ENCODE results near the gene ANXA8L1. TPM values are rescaled to one million over a fixed set of nuclear protein-coding genes. Genes with fewer than 3 reads are reported as not detected.

Gene ANXA8L1
- total and polyA plus RNA-seq, 9 of the 15 experiments (the other 6 are each of a cell fraction or from before 2014, with no cell fraction given) = not detected

- TF ChIP-seq PATZ1 (CRISPR knock-in tag; IDR thresholded peaks at IDR 0.05; ENCODE audit: borderline replicate concordance) (no peak), ZC3H11A (IDR thresholded peaks at IDR 0.05; ENCODE audit: low read depth, low read length) (no peak), MAFG (tag; conservative IDR thresholded peaks at IDR 0.05) (no peak)
Observed at GRCh38 chr10:46326066-46326465, 49.5 kb upstream of the ANXA8L1 start (continued).

GRCh38 chr10:46326971-46327370, 48.6 kb upstream of the ANXA8L1 start:
- peaks cover 1 to 53% of the 10 kb centered on the region in 2 experiments; a peak in 3 of 5 replicates for H3K27me3 ChIP-seq (ENCODE audit: control insufficient read depth in 2 of 2, insufficient read depth in 2 of 2, low read length in 2 of 2)
- no peaks in the 10 kb centered on the region for H3K79me2 ChIP-seq (ENCODE audit: control insufficient read depth, insufficient read depth, low read length)
- no peak for FAIRE-seq
- no peak overlapping the region for H3K4me3 ChIP-seq
- H3K36me3 ChIP-seq (ENCODE audit: control insufficient read depth, insufficient read depth, low read length) = no peaks in the 10 kb centered on the region
- 0 out of 4 replicates have a peak overlapping the region, but pooled peaks of 1 of the 2 experiments have one; percentile 7 for H3K9ac ChIP-seq (ENCODE audit: insufficient read depth in 1 of 2, low read depth in 2 of 2, low read length in 2 of 2)
- ChIA-PET CTCF (ENCODE audit: low intra/inter-chr PET ratio) (no interaction called here), POLR2A (interaction anchor here (0.9 kb wide), 1 partner anchor 18 kb away, joined by 3 read pairs; no protein-coding TSS in a partner anchor)
- H4K20me1 ChIP-seq (replicated peaks; ENCODE audit: control insufficient read depth, insufficient read depth, low read length) = peaks cover 10% of the 10 kb centered on the region
- no peak for DNase-seq (ENCODE audit: extremely low read depth in 1 of 4, low spot score in 3 of 4)
- H3K27ac ChIP-seq (ENCODE audit: extremely low read depth, low read depth, low read length) = no peak overlapping the region
- H3K9me1 ChIP-seq (ENCODE audit: control insufficient read depth, insufficient read depth, low read length) = no peaks in the 10 kb centered on the region
- H3K9me3 ChIP-seq (replicated peaks; ENCODE audit: control insufficient read depth, insufficient read depth, low read depth, low read length) = no peaks in the 10 kb centered on the region
- BruUV-seq (replicated peaks) = no TSS peak
- 0% methylated on average over 4 of the region's 4 CpGs for WGBS (ENCODE audit: insufficient coverage, low coverage, missing lambda C conversion rate)
- no peak overlapping the region for H2AFZ ChIP-seq (ENCODE audit: low read depth, low read length)
- intact Hi-C loops (cut with micrococcal nuclease) = loop anchor here (5.0 kb wide), 1 partner anchor 100 kb away; no protein-coding TSS in a partner anchor
- no peak overlapping the region for H3K4me2 ChIP-seq (ENCODE audit: insufficient read depth, low read length)
- ATAC-seq = no peak
- in situ Hi-C loops (cut with MboI) = no loop called here
- H3K4me1 ChIP-seq (replicated peaks in 1 of 2; ENCODE audit: control insufficient read depth in 2 of 2, insufficient read depth in 2 of 2, low read length in 2 of 2) = no peaks in the 10 kb centered on the region
- TF ChIP-seq ZFPM2 (CRISPR knock-in tag; IDR thresholded peaks at IDR 0.05) (no peak), FOSL1 (tag; conservative IDR thresholded peaks at IDR 0.05) (no peak), SLC30A9 (CRISPR knock-in tag; IDR thresholded peaks at IDR 0.05) (no peak), PRMT5 (CRISPR knock-in tag; IDR thresholded peaks at IDR 0.05) (no peak), SIN3A (IDR thresholded peaks at IDR 0.05; ENCODE audit: borderline replicate concordance in 2 of 2, control insufficient read depth in 1 of 2, low read depth in 2 of 2, low read length in 2 of 2) (no peak), BHLHE40 (IDR thresholded peaks at IDR 0.05; ENCODE audit: low read length) (no peak), NFXL1 (CRISPR knock-in tag; IDR thresholded peaks at IDR 0.05) (no peak), ZNF124 (CRISPR knock-in tag; IDR thresholded peaks at IDR 0.05) (no peak)

All from K562 (cell line).